GM08714 (cell line): ENCODE measurements around the gene CAMK2A.

ENCODE experiments used
- H3K4me3 ChIP-seq: fragments of 200-500 bp; sonication (Bioruptor generic); 2 replicates; pipeline ENCODE4 v1.5.1; 2014; ENCODE audit warnings: mild to moderate bottlenecking, low read length, inconsistent platforms
- ZNF274 ChIP-seq: IDR thresholded peaks from 2 replicates; pipeline ENCODE4 v1.6.1; 2012; ENCODE audit warnings: mild to moderate bottlenecking, low read depth, low read length

The CAMK2A gene

GRCh38 chr5:150288361-150288760, 1.2 kb downstream of the CAMK2A start:
- H3K4me3 ChIP-seq = no peak overlapping the region
- no peak for TF ChIP-seq ZNF274

DNA sequence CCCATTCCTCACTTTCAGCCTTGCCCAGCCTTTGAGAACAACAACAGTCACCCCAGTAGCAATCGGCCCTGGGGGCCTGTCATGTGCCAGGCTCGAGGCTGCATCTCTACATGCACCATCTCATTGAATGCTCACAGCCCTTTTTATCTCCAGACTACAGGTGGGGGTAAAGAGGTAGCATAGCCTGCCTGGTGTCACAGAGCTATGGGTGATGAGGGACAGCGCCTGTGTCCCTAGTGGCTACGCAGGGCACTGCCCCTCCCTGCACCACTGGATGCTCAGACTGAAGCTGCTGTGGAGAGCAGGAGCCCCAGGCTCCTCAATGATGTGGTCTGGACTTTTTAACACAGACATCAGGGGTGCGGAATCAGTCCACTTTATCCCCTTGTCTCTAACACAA, 2.8 kb downstream of the CAMK2A start:
- H3K4me3 ChIP-seq = no peak overlapping the region
- TF ChIP-seq ZNF274 = no peak

DNA sequence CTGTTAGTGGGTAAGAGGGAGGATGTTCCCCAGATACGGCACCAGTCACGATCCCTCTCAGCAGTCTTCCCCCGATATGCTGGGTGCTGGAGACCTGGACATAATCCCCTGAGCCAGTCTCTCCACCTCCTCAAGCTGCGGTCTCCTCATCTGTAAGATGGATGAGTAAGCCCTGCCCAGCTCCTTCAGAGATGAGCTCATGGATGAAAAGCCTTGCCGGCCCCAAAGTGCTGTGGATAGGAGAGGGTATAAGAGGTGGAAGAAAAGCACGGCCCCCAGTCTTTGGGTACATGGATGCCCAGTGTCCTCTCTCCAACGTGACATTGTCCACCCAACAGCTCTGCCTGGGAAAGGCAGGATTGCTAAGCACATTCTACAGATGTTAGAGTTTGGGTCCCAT, 4.5 kb downstream of the CAMK2A start:
- TF ChIP-seq ZNF274 = no peak
- no peak overlapping the region for H3K4me3 ChIP-seq

GRCh38 chr5:150284311-150284710, 5.3 kb downstream of the CAMK2A start:
- TF ChIP-seq ZNF274 = no peak
- no peak overlapping the region for H3K4me3 ChIP-seq

GRCh38 chr5:150283904-150284303, 5.7 kb downstream of the CAMK2A start:
- no peak for TF ChIP-seq ZNF274

DNA sequence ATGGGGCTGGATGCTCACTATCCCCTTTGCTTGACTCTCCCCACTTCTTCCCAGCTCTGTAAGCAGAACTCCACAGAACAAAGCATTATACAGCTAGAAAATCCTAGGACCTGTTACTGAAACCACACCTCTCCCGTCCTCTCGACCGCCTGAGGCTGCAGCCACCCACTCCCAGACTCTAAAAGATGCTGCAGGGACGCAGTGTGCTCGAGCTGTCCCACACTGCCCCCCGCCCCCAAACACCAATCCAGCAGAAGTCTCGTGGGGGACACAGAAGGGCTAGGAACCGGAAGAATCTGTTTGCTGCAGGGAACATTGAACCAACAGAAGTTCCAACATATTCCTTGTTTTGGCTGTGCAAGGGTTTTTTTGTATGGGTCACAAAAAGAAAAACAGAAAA, 7.6 kb downstream of the CAMK2A start:
- no peak overlapping the region for H3K4me3 ChIP-seq
- TF ChIP-seq ZNF274 = no peak

More at GRCh38 chr5:150283904-150284303, 5.7 kb downstream of the CAMK2A start:
- H3K4me3 ChIP-seq = no peak overlapping the region

DNA sequence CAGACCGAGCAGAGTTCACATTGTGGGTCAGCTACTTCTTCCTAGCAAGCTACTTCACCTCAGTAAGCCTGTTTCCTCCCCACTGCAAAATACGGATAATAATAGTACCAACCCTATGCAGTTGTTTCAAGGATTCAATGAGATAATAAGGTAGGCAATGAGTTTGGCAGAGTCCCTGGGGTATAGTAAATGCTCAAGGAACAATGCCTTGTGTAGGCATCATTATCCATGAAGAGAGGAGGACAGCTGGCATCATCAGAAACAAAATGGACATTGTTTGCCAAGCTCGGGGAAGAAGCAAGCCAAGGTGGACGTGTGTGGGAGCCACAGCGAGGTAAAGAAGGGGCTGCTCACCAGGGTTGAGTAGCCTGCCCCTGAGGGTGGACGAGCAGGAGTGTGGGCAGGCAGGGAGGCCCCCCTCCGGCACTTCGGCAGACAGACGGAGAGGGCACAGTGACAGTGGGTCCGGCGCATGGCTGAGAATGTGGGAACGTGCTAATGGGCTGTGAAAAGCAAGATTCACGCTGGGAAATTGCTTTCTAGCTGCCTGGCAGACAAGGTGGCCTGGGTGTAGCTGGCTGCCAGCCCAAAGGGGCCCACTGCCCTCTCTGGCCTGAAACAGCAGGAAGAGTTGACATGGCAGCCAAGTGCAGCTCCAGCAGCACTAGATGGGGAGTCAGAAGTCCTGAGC, 10.1 kb downstream of the CAMK2A start:
- TF ChIP-seq ZNF274 = no peak

DNA sequence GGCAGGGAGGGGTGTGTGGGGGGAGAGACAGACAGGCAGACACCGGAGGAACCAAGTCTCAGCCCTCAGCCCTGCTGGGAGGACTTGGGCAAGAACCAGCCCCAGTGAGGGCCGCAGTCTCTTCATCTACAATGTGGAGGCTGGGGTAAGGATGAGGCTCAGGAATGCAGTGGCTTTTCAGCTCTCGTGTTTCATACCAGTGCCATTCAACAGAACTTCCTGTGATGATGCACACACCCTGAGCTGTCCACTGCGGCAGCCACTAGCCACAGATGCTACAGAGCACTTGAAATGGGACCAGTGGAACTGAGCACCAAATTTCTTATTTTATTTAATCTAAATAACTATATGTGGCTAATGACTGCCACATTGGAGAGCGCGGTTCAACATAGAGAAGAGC, 10.7 kb downstream of the CAMK2A start:
- H3K4me3 ChIP-seq = no peak overlapping the region
- TF ChIP-seq ZNF274 = no peak

More for the DNA sequence above, 10.1 kb downstream of the CAMK2A start:
- H3K4me3 ChIP-seq = no peak overlapping the region

DNA sequence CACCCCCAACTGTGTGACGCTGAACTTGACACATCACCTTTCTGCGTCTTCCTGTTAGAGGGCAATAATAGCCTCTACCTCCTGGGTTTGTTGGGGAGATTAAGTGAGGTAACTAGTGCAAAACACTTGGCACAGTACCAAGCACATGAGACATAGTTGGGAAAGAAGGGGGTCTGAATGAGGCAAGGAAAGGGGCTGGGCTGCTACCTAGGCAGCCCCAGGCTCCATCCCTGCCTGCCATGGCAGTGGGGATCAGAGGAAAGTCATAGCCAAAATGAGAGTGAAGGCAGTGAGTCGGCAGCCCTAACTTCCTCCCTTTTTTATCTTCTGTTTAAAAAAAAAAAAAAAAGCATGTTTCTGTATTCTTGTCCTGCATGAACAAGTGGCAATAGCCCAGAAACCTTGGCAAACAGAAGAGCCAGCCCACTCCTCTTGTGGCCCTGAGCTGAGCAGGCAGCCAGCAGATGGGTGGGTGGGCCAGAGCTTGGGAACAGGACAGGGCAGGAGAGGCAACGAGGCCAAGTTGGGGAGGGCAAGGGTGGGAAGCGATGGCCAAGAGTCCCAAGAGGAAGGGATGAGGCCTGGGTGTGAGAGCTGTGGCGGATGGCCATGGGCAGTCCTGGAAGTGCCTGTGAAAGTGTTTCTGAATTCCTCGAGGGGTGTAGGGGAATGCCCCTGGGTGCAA, 11.4 kb downstream of the CAMK2A start:
- TF ChIP-seq ZNF274 = no peak
- no peak overlapping the region for H3K4me3 ChIP-seq

DNA sequence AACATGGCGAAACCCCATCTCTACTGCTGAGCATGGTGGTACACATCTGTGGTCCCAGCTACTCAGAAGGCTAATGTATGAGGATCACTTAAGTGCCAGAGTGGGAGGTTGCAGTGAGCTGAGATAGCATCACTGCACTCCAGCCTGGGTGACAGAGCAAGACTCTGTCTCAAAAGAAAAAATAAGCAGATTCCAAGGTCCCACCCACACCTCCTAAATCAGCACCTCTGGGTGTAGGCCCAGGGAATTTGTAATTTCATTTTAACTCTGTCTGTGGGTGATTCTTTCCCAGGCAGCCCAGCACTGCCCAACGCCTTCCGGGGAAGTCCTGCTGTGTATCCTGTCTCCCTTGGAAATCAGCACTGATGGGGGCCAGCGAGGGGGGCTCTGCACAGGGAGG, 12.5 kb downstream of the CAMK2A start:
- H3K4me3 ChIP-seq = no peak overlapping the region
- TF ChIP-seq ZNF274 = no peak

GRCh38 chr5:150274811-150275210, 14.8 kb downstream of the CAMK2A start:
- no peak overlapping the region for H3K4me3 ChIP-seq
- no peak for TF ChIP-seq ZNF274

DNA sequence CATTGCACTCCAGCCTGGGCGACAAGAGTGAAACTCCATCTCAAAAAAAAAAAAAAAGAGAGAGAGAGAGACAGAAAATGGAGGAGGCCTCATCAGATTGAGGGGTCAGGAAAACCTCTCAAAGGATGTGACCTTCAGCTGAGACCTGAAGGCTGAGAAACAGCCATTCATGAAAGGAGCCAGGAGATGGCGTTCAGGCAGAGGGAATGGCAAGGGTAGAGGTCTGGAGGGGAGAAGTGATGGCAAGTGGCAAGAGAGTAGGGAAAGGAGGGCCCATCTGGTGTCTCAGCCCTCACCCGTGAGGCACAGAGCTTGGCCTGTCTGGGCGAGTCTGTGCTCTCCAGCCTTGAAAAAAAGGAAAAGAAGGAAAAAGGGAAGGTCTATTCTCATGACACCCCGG, 17.0 kb downstream of the CAMK2A start:
- H3K4me3 ChIP-seq = no peak overlapping the region
- no peak for TF ChIP-seq ZNF274

DNA sequence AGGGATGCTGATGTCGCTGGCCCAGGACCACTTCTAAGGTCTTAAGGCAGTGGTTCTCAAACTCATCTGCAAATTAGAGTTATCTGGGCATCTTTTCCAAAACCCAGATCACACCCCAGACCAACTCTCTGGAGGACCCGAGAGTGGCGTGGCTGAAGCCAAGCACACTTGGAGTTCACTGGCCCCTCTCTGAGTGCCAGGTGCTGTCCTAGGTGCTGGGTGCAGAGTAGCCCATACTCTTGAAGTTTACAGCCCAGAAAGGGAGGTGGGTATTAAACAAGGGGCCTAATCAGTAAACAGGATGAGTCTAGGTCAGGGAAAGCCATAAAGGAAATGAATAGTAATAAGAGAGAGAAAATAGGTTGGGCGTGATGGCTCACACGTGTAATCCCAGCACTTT, 17.6 kb downstream of the CAMK2A start:
- TF ChIP-seq ZNF274 = no peak
- no peak overlapping the region for H3K4me3 ChIP-seq

GRCh38 chr5:150271296-150271692, 18.3 kb downstream of the CAMK2A start:
- no peak for TF ChIP-seq ZNF274
- H3K4me3 ChIP-seq = no peak overlapping the region

- no peak for TF ChIP-seq ZNF274
- no peak overlapping the region for H3K4me3 ChIP-seq
Measured at GRCh38 chr5:150270541-150271295, 18.9 kb downstream of the CAMK2A start.
